GM23338 (cell line): ENCODE measurements around the gene DOP1B.
A peak's percentile ranks its signal among the peaks of the same experiment; 100 is the strongest.

ENCODE experiments used
- CTCF ChIP-seq, 2 experiments: fragments of 200-600 bp in 1 of 2; sonication (generic) in 1 of 2; conservative IDR thresholded peaks; 2 replicates each; pipeline versions ENCODE4 v1.5.1 to v1.6.1; 2016 to 2017; ENCODE audit warnings: antibody characterized with exemption in 2 of 2, low read depth in 2 of 2, mild to moderate bottlenecking in 2 of 2, moderate library complexity in 1 of 2
- EZH2 ChIP-seq: fragments of 200-600 bp; sonication (generic); IDR thresholded peaks from one replicate; pipeline ENCODE4 v1.8.0; 2017; ENCODE audit warnings: antibody characterized with exemption, mild to moderate bottlenecking, low read depth; ENCODE audit not compliant: unreplicated experiment
- EZH2phosphoT487 ChIP-seq: fragments of 200-600 bp; sonication (generic); IDR thresholded peaks from one replicate; pipeline ENCODE4 v1.8.1; 2018; ENCODE audit warnings: antibody characterized with exemption; ENCODE audit not compliant: unreplicated experiment
- NANOG ChIP-seq: IDR thresholded peaks from 2 replicates; pipeline ENCODE4 v1.6.1; 2016; ENCODE audit warnings: antibody characterized with exemption, borderline replicate concordance
- POLR2AphosphoS5 ChIP-seq: IDR thresholded peaks from 2 replicates; pipeline ENCODE4 v1.6.1; 2016; ENCODE audit warnings: antibody characterized with exemption, low read depth
- REST ChIP-seq: IDR thresholded peaks from one replicate; pipeline ENCODE4 v1.6.1; 2018; ENCODE audit warnings: antibody characterized with exemption; ENCODE audit not compliant: unreplicated experiment

GRCh38 chr21:36113647-36114428 is 42.8 kb upstream of the DOP1B start:
- TF ChIP-seq REST = no peak
- no peak for TF ChIP-seq CTCF (conservative IDR thresholded peaks at IDR 0.05; ENCODE audit: low read depth in 2 of 2)
- TF ChIP-seq EZH2 = no peak
- TF ChIP-seq EZH2phosphoT487 = no peak
- peak; percentile 14; the same call in 1 of the 2 replicates for TF ChIP-seq POLR2AphosphoS5
- TF ChIP-seq NANOG = no peak
